ENCODE results near the gene S100A9.

The S100A9 gene

GRCh38 chr1:153350321-153350957 is 7.2 kb upstream of the S100A9 start:
- 50% methylated on average over 1 of the region's 1 CpG for WGBS
- H2BK12ac ChIP-seq (ENCODE audit: low read length in 2 of 2), result no peak overlapping the region

GRCh38 chr1:153352523-153352922 is 5.1 kb upstream of the S100A9 start:
- Histone ChIP-seq H3K4me3 (ENCODE audit: insufficient read depth in 1 of 2, low read depth in 1 of 2, low read length in 2 of 2) (no peak overlapping the region), H3K23ac (ENCODE audit: low read length in 2 of 2) (no peak overlapping the region), H3K4me1 (ENCODE audit: control insufficient read depth, insufficient read depth, low read depth, low read length) (no peaks in the 10 kb centered on the region), H3K27me3 (ENCODE audit: control insufficient read depth in 1 of 2, insufficient read depth in 1 of 2, low read length in 2 of 2) (peaks cover 9 to 84% of the 10 kb centered on the region in 2 experiments), H4K91ac (ENCODE audit: low read length) (no peak overlapping the region), H3K18ac (ENCODE audit: low read depth in 1 of 2, low read length in 2 of 2) (no peak overlapping the region), H3K9ac (ENCODE audit: low read length) (no peak overlapping the region), H2BK15ac (ENCODE audit: low read depth, poor library complexity, severe bottlenecking) (no peak overlapping the region), H2AK5ac (ENCODE audit: low read length, severe bottlenecking) (no peak overlapping the region), H2BK5ac (ENCODE audit: low read depth, low read length, poor library complexity, severe bottlenecking) (no peak overlapping the region), H2AFZ (ENCODE audit: low read depth, low read length) (no peak overlapping the region), H3K4me2 (ENCODE audit: low read length, poor library complexity, severe bottlenecking) (no peak overlapping the region), H3K36me3 (ENCODE audit: control insufficient read depth in 1 of 2, insufficient read depth in 2 of 2, low read depth in 1 of 2, low read length in 2 of 2) (no peaks in the 10 kb centered on the region), H3K14ac (ENCODE audit: low read length in 2 of 2) (no peak overlapping the region), H3K9me3 (ENCODE audit: control insufficient read depth, low read length) (no peaks in the 10 kb centered on the region), H2BK120ac (ENCODE audit: low read depth, low read length) (no peak overlapping the region), H3K4ac (ENCODE audit: low read depth in 1 of 2, low read length in 2 of 2) (no peak overlapping the region), H3K79me1 (replicated peaks; ENCODE audit: low read length, poor library complexity, severe bottlenecking) (no peaks in the 10 kb centered on the region), H2BK12ac (ENCODE audit: low read length in 2 of 2) (no peak overlapping the region), H3K27ac (ENCODE audit: low read length, poor library complexity, severe bottlenecking) (no peak overlapping the region), H4K8ac (ENCODE audit: low read length) (no peak overlapping the region)
- WGBS, result 0% methylated on average over 4 of the region's 4 CpGs
- DNase-seq, result peak; percentile 62

More at GRCh38 chr1:153350321-153350957, 7.2 kb upstream of the S100A9 start:
- Histone ChIP-seq H3K27ac (ENCODE audit: low read length, poor library complexity, severe bottlenecking) (no peak overlapping the region), H3K23ac (ENCODE audit: low read length in 2 of 2) (no peak overlapping the region), H3K9me3 (ENCODE audit: control insufficient read depth, low read length) (no peaks in the 10 kb centered on the region), H3K9ac (ENCODE audit: low read length) (no peak overlapping the region), H3K18ac (ENCODE audit: low read depth in 1 of 2, low read length in 2 of 2) (no peak overlapping the region), H3K4me2 (ENCODE audit: low read length, poor library complexity, severe bottlenecking) (no peak overlapping the region), H3K36me3 (ENCODE audit: control insufficient read depth in 1 of 2, insufficient read depth in 2 of 2, low read depth in 1 of 2, low read length in 2 of 2) (no peaks in the 10 kb centered on the region), H3K79me1 (replicated peaks; ENCODE audit: low read length, poor library complexity, severe bottlenecking) (no peaks in the 10 kb centered on the region), H2BK15ac (ENCODE audit: low read depth, poor library complexity, severe bottlenecking) (no peak overlapping the region), H4K91ac (ENCODE audit: low read length) (no peak overlapping the region), H3K4ac (ENCODE audit: low read depth in 1 of 2, low read length in 2 of 2) (no peak overlapping the region), H3K4me1 (ENCODE audit: control insufficient read depth, insufficient read depth, low read depth, low read length) (no peaks in the 10 kb centered on the region), H3K14ac (ENCODE audit: low read length in 2 of 2) (no peak overlapping the region), H3K27me3 (ENCODE audit: control insufficient read depth in 1 of 2, insufficient read depth in 1 of 2, low read length in 2 of 2) (peaks cover 15 to 83% of the 10 kb centered on the region in 2 experiments), H2AFZ (ENCODE audit: low read depth, low read length) (no peak overlapping the region), H2AK5ac (ENCODE audit: low read length, severe bottlenecking) (no peak overlapping the region), H2BK120ac (ENCODE audit: low read depth, low read length) (no peak overlapping the region), H2BK5ac (ENCODE audit: low read depth, low read length, poor library complexity, severe bottlenecking) (no peak overlapping the region), H3K4me3 (ENCODE audit: insufficient read depth in 1 of 2, low read depth in 1 of 2, low read length in 2 of 2) (no peak overlapping the region), H4K8ac (ENCODE audit: low read length) (no peak overlapping the region)
- no peak for DNase-seq

- no peak overlapping the region for H3K14ac ChIP-seq (ENCODE audit: low read length in 2 of 2)
- peak; percentile 11 for DNase-seq
- 72% methylated on average over 7 of the region's 7 CpGs for WGBS
These were observed 4.3 kb upstream of the S100A9 start for GRCh38 chr1:153353226-153353947.

GRCh38 chr1:153354515-153355193 is 3.0 kb upstream of the S100A9 start:
- Histone ChIP-seq H4K91ac (ENCODE audit: low read length) (no peak overlapping the region), H3K18ac (ENCODE audit: low read depth in 1 of 2, low read length in 2 of 2) (no peak overlapping the region), H3K9ac (ENCODE audit: low read length) (no peak overlapping the region), H3K4me2 (ENCODE audit: low read length, poor library complexity, severe bottlenecking) (no peak overlapping the region), H2BK5ac (ENCODE audit: low read depth, low read length, poor library complexity, severe bottlenecking) (no peak overlapping the region), H3K9me3 (ENCODE audit: control insufficient read depth, low read length) (no peaks in the 10 kb centered on the region), H3K27me3 (ENCODE audit: control insufficient read depth in 1 of 2, insufficient read depth in 1 of 2, low read length in 2 of 2) (peaks cover 3 to 82% of the 10 kb centered on the region in 2 experiments), H3K4me3 (ENCODE audit: insufficient read depth in 1 of 2, low read depth in 1 of 2, low read length in 2 of 2) (no peak overlapping the region), H3K36me3 (ENCODE audit: control insufficient read depth in 1 of 2, insufficient read depth in 2 of 2, low read depth in 1 of 2, low read length in 2 of 2) (no peaks in the 10 kb centered on the region), H2AFZ (ENCODE audit: low read depth, low read length) (no peak overlapping the region), H2BK120ac (ENCODE audit: low read depth, low read length) (no peak overlapping the region), H3K27ac (ENCODE audit: low read length, poor library complexity, severe bottlenecking) (no peak overlapping the region), H3K4me1 (ENCODE audit: control insufficient read depth, insufficient read depth, low read depth, low read length) (no peaks in the 10 kb centered on the region), H4K8ac (ENCODE audit: low read length) (no peak overlapping the region), H2AK5ac (ENCODE audit: low read length, severe bottlenecking) (no peak overlapping the region), H3K23ac (ENCODE audit: low read length in 2 of 2) (peak overlapping the region in 1 of 2 experiments; percentile 14), H3K4ac (ENCODE audit: low read depth in 1 of 2, low read length in 2 of 2) (no peak overlapping the region), H2BK15ac (ENCODE audit: low read depth, poor library complexity, severe bottlenecking) (no peak overlapping the region), H2BK12ac (ENCODE audit: low read length in 2 of 2) (no peak overlapping the region), H3K79me1 (replicated peaks; ENCODE audit: low read length, poor library complexity, severe bottlenecking) (no peaks in the 10 kb centered on the region), H3K14ac (ENCODE audit: low read length in 2 of 2) (no peak overlapping the region)
- no peak for DNase-seq
- WGBS, result 51% methylated on average over 8 of the region's 8 CpGs

More at GRCh38 chr1:153353226-153353947, 4.3 kb upstream of the S100A9 start:
- no peak overlapping the region for H3K27ac ChIP-seq (ENCODE audit: low read length, poor library complexity, severe bottlenecking)
- H3K79me1 ChIP-seq (replicated peaks; ENCODE audit: low read length, poor library complexity, severe bottlenecking), result no peaks in the 10 kb centered on the region
- no peak overlapping the region for H3K23ac ChIP-seq (ENCODE audit: low read length in 2 of 2)
- no peak overlapping the region for H2AFZ ChIP-seq (ENCODE audit: low read depth, low read length)
- no peak overlapping the region for H3K4me2 ChIP-seq (ENCODE audit: low read length, poor library complexity, severe bottlenecking)
- H3K9me3 ChIP-seq (ENCODE audit: control insufficient read depth, low read length), result no peaks in the 10 kb centered on the region
- no peak overlapping the region for H4K91ac ChIP-seq (ENCODE audit: low read length)
- no peaks in the 10 kb centered on the region for H3K4me1 ChIP-seq (ENCODE audit: control insufficient read depth, insufficient read depth, low read depth, low read length)
- no peak overlapping the region for H2BK120ac ChIP-seq (ENCODE audit: low read depth, low read length)
- no peak overlapping the region for H2BK12ac ChIP-seq (ENCODE audit: low read length in 2 of 2)
- H2AK5ac ChIP-seq (ENCODE audit: low read length, severe bottlenecking), result no peak overlapping the region
- no peak overlapping the region for H3K4me3 ChIP-seq (ENCODE audit: insufficient read depth in 1 of 2, low read depth in 1 of 2, low read length in 2 of 2)
- no peak overlapping the region for H4K8ac ChIP-seq (ENCODE audit: low read length)
- H3K4ac ChIP-seq (ENCODE audit: low read depth in 1 of 2, low read length in 2 of 2), result no peak overlapping the region
- H3K9ac ChIP-seq (ENCODE audit: low read length), result no peak overlapping the region
- H2BK5ac ChIP-seq (ENCODE audit: low read depth, low read length, poor library complexity, severe bottlenecking), result no peak overlapping the region
- peaks cover 8 to 84% of the 10 kb centered on the region in 2 experiments for H3K27me3 ChIP-seq (ENCODE audit: control insufficient read depth in 1 of 2, insufficient read depth in 1 of 2, low read length in 2 of 2)
- no peak overlapping the region for H2BK15ac ChIP-seq (ENCODE audit: low read depth, poor library complexity, severe bottlenecking)
- H3K36me3 ChIP-seq (ENCODE audit: control insufficient read depth in 1 of 2, insufficient read depth in 2 of 2, low read depth in 1 of 2, low read length in 2 of 2), result no peaks in the 10 kb centered on the region
- H3K18ac ChIP-seq (ENCODE audit: low read depth in 1 of 2, low read length in 2 of 2), result no peak overlapping the region
